K562 (cell line): ENCODE measurements around the gene CISD2. TPM values are rescaled to one million over a fixed set of nuclear protein-coding genes. Genes with fewer than 3 reads are reported as not detected.

ENCODE experiments used
- ATAC-seq: fragments of 200-7000 bp; cut with Tn5 transposase; 3 replicates; pipeline ENCODE4 v1.9.1; 2020; ENCODE audit warnings: moderate library complexity
- BruUV-seq: library from RNA; stranded (reverse); fragments of 400-500 nt; replicated peaks from 2 replicates; lab custom pipeline; 2021; lab: Mats Ljungman, UMichigan
- CTCF ChIA-PET: fragments of 300-600 bp; formaldehyde crosslinking; extraction: SDS; loops from one replicate; lab custom pipeline; 2021; ENCODE audit warnings: low intra/inter-chr PET ratio; lab: Yijun Ruan, JAX
- POLR2A ChIA-PET: fragments of 300-600, 350-650 bp; sonication (Branson Sonifier 250); formaldehyde crosslinking; extraction: SDS; loops from one replicate; lab custom pipeline; 2021; ENCODE audit warnings: antibody characterized with exemption, inconsistent platforms; lab: Yijun Ruan, JAX
- DNase-seq, 4 experiments: peaks; one replicate each; pipeline versions ENCODE4 v3.0.0 to v3.0.0-alpha.2; 2011 to 2018; ENCODE audit warnings: low spot score in 3 of 4, mixed read lengths in 3 of 4; ENCODE audit errors: extremely low read depth in 1 of 4
- FAIRE-seq: peaks from 2 replicates; lab custom pipeline; 2011; peaks lifted over from hg19 to GRCh38; lab: Jason Lieb, UNC
- H2AFZ ChIP-seq: 2 replicates; pipeline ENCODE4 v1.6.0; 2011; ENCODE audit warnings: low read depth, low read length, control low read depth, inconsistent platforms
- H3K27ac ChIP-seq: fragments of 200-600 bp; 3 replicates; pipeline ENCODE4 v1.8.0; 2011; ENCODE audit warnings: low read depth, mild to moderate bottlenecking, control low read depth, inconsistent platforms, low read length, moderate library complexity, mixed read lengths; ENCODE audit errors: extremely low read depth
- H3K27me3 ChIP-seq, 2 experiments: fragments of 300-600 bp in 1 of 2; 2 replicates in 1 of 2; 3 replicates in 1 of 2; pipeline versions ENCODE4 v1.6.0 to v1.8.0; 2011; ENCODE audit warnings: inconsistent platforms in 2 of 2, low read length in 2 of 2, mild to moderate bottlenecking in 1 of 2, mixed read lengths in 1 of 2, moderate library complexity in 1 of 2; ENCODE audit not compliant: control insufficient read depth in 2 of 2, insufficient read depth in 2 of 2
- H3K36me3 ChIP-seq: fragments of 300-600 bp; 3 replicates; pipeline ENCODE4 v1.8.0; 2011; ENCODE audit warnings: mild to moderate bottlenecking, low read length, inconsistent platforms; ENCODE audit not compliant: control insufficient read depth, insufficient read depth
- H3K4me1 ChIP-seq, 2 experiments: fragments of 200-600 bp in 1 of 2; replicated peaks in 1 of 2; 2 replicates in 1 of 2; 3 replicates in 1 of 2; pipeline versions ENCODE4 v1.5.1 to v1.8.0; 2011; ENCODE audit warnings: inconsistent platforms in 2 of 2, low read length in 2 of 2, mild to moderate bottlenecking in 1 of 2, mixed read lengths in 1 of 2, moderate library complexity in 1 of 2; ENCODE audit not compliant: control insufficient read depth in 2 of 2, insufficient read depth in 2 of 2
- H3K4me2 ChIP-seq: 2 replicates; pipeline ENCODE4 v1.6.1; 2011; ENCODE audit warnings: low read length, control low read depth, inconsistent platforms, mixed read lengths; ENCODE audit not compliant: insufficient read depth
- H3K4me3 ChIP-seq: fragments of 200-600 bp; sonication (generic), shearing (Covaris generic); 2 replicates; pipeline ENCODE4 v1.5.1; 2016; ENCODE audit warnings: control low read depth, inconsistent platforms
- H3K79me2 ChIP-seq: fragments of 200-600 bp; 3 replicates; pipeline ENCODE4 v1.8.0; 2011; ENCODE audit warnings: low read length, inconsistent platforms; ENCODE audit not compliant: control insufficient read depth, insufficient read depth
- H3K9ac ChIP-seq, 2 experiments: 2 replicates each; pipeline versions ENCODE4 v1.6.0 to v1.6.1; 2011; ENCODE audit warnings: low read depth in 2 of 2, low read length in 2 of 2, control low read depth in 1 of 2, inconsistent platforms in 1 of 2, mild to moderate bottlenecking in 1 of 2, mixed read lengths in 1 of 2; ENCODE audit not compliant: insufficient read depth in 1 of 2
- H3K9me1 ChIP-seq: one replicate; pipeline ENCODE4 v1.6.0; 2011; ENCODE audit warnings: inconsistent platforms, mild to moderate bottlenecking, low read length, moderate library complexity; ENCODE audit not compliant: control insufficient read depth, insufficient read depth
- H3K9me3 ChIP-seq: replicated peaks from 2 replicates; pipeline ENCODE4 v1.5.1; 2011; ENCODE audit warnings: low read depth, low read length, inconsistent platforms; ENCODE audit not compliant: control insufficient read depth, insufficient read depth
- H4K20me1 ChIP-seq: replicated peaks from 2 replicates; pipeline ENCODE4 v1.6.1; 2011; ENCODE audit warnings: low read length, inconsistent platforms, mixed read lengths; ENCODE audit not compliant: control insufficient read depth, insufficient read depth
- ARID1B ChIP-seq: fragments of 450-650 bp; IDR thresholded peaks from 2 replicates; pipeline ENCODE4 v1.6.1; 2016; ENCODE audit warnings: antibody characterized with exemption, mild to moderate bottlenecking, inconsistent platforms
- ARNT ChIP-seq, 2 experiments: fragments of 450-650 bp; IDR thresholded peaks; 2 replicates each; pipeline ENCODE4 v1.6.1; 2016; ENCODE audit warnings: mild to moderate bottlenecking in 1 of 2
- BDP1 ChIP-seq: IDR thresholded peaks from 3 replicates; pipeline ENCODE4 v1.6.1; 2011; ENCODE audit not compliant: insufficient read length, insufficient read depth
- FOXA3 ChIP-seq, 2 experiments: fragments of 450-650 bp in 1 of 2; sonication (generic) in 1 of 2; formaldehyde crosslinking; IDR thresholded peaks in 1 of 2; conservative IDR thresholded peaks in 1 of 2; 2 replicates each; pipeline versions ENCODE4 v1.4.0 to v1.8.0; 2020 to 2022; ENCODE audit warnings: mild to moderate bottlenecking in 2 of 2, missing genetic modification reagents in 1 of 2
- GABPB1 ChIP-seq: sonication (generic); formaldehyde crosslinking; IDR thresholded peaks from 2 replicates; pipeline ENCODE4 v1.8.0; 2022; ENCODE audit warnings: mild to moderate bottlenecking, missing genetic modification reagents
- L3MBTL2 ChIP-seq: fragments of 450-650 bp; IDR thresholded peaks from 2 replicates; pipeline ENCODE4 v1.6.1; 2016; ENCODE audit warnings: mild to moderate bottlenecking, moderate library complexity
- MCM7 ChIP-seq, 2 experiments: fragments of 450-650 bp; IDR thresholded peaks; 2 replicates each; pipeline ENCODE4 v1.6.1; 2016 to 2018
- NR4A1 ChIP-seq, 2 experiments: fragments of 250-450 bp in 1 of 2; fragments of 450-650 bp in 1 of 2; sonication (Bioruptor Pico) in 1 of 2; IDR thresholded peaks; 2 replicates each; pipeline versions ENCODE4 v1.4.0 to v1.6.1; 2016 to 2020; ENCODE audit warnings: mild to moderate bottlenecking in 2 of 2, missing compliant biosample characterization in 1 of 2, missing genetic modification characterization in 1 of 2, moderate library complexity in 1 of 2
- RB1 ChIP-seq: fragments of 450-650 bp; IDR thresholded peaks from 2 replicates; pipeline ENCODE4 v1.6.1; 2017; ENCODE audit warnings: low read depth, mild to moderate bottlenecking
- STAG1 ChIP-seq: sonication (generic); formaldehyde crosslinking; IDR thresholded peaks from 2 replicates; pipeline ENCODE4 v1.5.0; 2020; ENCODE audit warnings: missing genetic modification reagents, borderline replicate concordance
- TCFL5 ChIP-seq: fragments of 250-450 bp; sonication (Bioruptor Pico); conservative IDR thresholded peaks from 2 replicates; pipeline ENCODE4 v1.6.1; 2021; ENCODE audit warnings: mild to moderate bottlenecking, moderate library complexity, matching md5 sums
- WHSC1 ChIP-seq: IDR thresholded peaks from one replicate; pipeline ENCODE4 v1.6.1; 2012; ENCODE audit warnings: low read length, control low read depth, inconsistent platforms
- XRCC3 ChIP-seq: fragments of 450-650 bp; IDR thresholded peaks from 2 replicates; pipeline ENCODE4 v1.6.1; 2017; ENCODE audit warnings: mild to moderate bottlenecking, moderate library complexity
- ZNF124 ChIP-seq: sonication (generic); formaldehyde crosslinking; IDR thresholded peaks from 2 replicates; pipeline ENCODE4 v1.8.1; 2022; ENCODE audit warnings: missing genetic modification reagents
- ZNF316 ChIP-seq: fragments of 450-650 bp; IDR thresholded peaks from 2 replicates; pipeline ENCODE4 v1.6.1; 2016
- WGBS: fragments of 100-300 bp; shearing (Covaris generic); methylation state at CpG from one replicate; pipeline ENCODE4 v1.1.6; 2016; ENCODE audit warnings: low coverage, mixed read lengths; ENCODE audit not compliant: insufficient coverage; ENCODE audit errors: missing lambda C conversion rate; 5-methylcytosine and 5-hydroxymethylcytosine counted together
- in situ Hi-C: fragments of 300-500 bp; cut with MboI; formaldehyde crosslinking; loops from 4 replicates; pipeline ENCODE4 v1.15.0; 2018; ENCODE audit warnings: inconsistent platforms, mixed read lengths
- intact Hi-C: fragments of 100-400 bp; cut with micrococcal nuclease; formaldehyde crosslinking; loops from 2 replicates; pipeline ENCODE4 v1.14.2; 2022
- polyA plus RNA-seq, 8 experiments: library from polyadenylated mRNA; depleted of rRNA in 4 of 8; stranded (reverse) in 5 of 8; unstranded in 3 of 8; fragments of >200 nt; fragmentation: Nextera tagmentation in 2 of 8; fragmentation: Illumina TruSeq in 1 of 8; extraction: Ambion mirVana in 2 of 8; extraction: Trizol in 1 of 8; gene quantifications; 2 replicates each; pipeline versions ENCODE4 v1.2.1 to v1.2.3, GENCODE V29; 2011 to 2014; ENCODE audit warnings: inconsistent platforms in 1 of 8, missing spikeins in 1 of 8
- total RNA-seq, 7 experiments: library from RNA; depleted of rRNA in 6 of 7; stranded (reverse); fragments of >200 nt in 6 of 7; fragmentation: Illumina TruSeq in 2 of 7; extraction: Trizol in 2 of 7; gene quantifications; 2 replicates each; pipeline versions ENCODE4 v1.2.1 to v1.2.3, GENCODE V29; 2011 to 2021; ENCODE audit warnings: low replicate concordance in 1 of 7
- TF ChIP-seq, protein P1 (sequence below): fragments of 450-650 bp; IDR thresholded peaks from 2 replicates; pipeline ENCODE4 v1.6.1; 2017; ENCODE audit warnings: mild to moderate bottlenecking, moderate library complexity
- TF ChIP-seq, protein P2 (sequence below): fragments of 450-650 bp; conservative IDR thresholded peaks from 2 replicates; pipeline ENCODE4 v1.6.1; 2016; ENCODE audit warnings: missing genetic modification characterization, low read depth, mild to moderate bottlenecking, control low read depth, missing compliant biosample characterization

The CISD2 gene
- total and polyA plus RNA-seq, 9 of the 15 experiments (the other 6 are each of a cell fraction or from before 2014, with no cell fraction given), result 37.8 to 91.4 (median 59.8) TPM

- TF ChIP-seq, protein P1, sequence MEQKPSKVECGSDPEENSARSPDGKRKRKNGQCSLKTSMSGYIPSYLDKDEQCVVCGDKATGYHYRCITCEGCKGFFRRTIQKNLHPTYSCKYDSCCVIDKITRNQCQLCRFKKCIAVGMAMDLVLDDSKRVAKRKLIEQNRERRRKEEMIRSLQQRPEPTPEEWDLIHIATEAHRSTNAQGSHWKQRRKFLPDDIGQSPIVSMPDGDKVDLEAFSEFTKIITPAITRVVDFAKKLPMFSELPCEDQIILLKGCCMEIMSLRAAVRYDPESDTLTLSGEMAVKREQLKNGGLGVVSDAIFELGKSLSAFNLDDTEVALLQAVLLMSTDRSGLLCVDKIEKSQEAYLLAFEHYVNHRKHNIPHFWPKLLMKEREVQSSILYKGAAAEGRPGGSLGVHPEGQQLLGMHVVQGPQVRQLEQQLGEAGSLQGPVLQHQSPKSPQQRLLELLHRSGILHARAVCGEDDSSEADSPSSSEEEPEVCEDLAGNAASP, result no peak
- TF ChIP-seq NR4A1 (CRISPR knock-in tag; IDR thresholded peaks at IDR 0.05), result no peak
- TF ChIP-seq NR4A1 (tag; IDR thresholded peaks at IDR 0.05), result no peak
Measured at GRCh38 chr4:102826890-102827673, 41.7 kb upstream of the CISD2 start, which contains the start of gene UBE2D3 (continued).

- Histone ChIP-seq H3K4me1 (peaks cover 6 to 12% of the 10 kb centered on the region in 2 experiments), H3K4me2 (peak overlapping the region; percentile 95), H3K9me3 (no peaks in the 10 kb centered on the region), H3K9ac (peak overlapping the region; percentile 99), H3K79me2 (peaks cover 89% of the 10 kb centered on the region), H4K20me1 (peaks cover 25% of the 10 kb centered on the region), H3K27ac (peak overlapping the region; percentile 99), H2AFZ (peak overlapping the region; percentile 91), H3K36me3 (peaks cover 38% of the 10 kb centered on the region), H3K27me3 (no peaks in the 10 kb centered on the region), H3K4me3 (peak overlapping the region; percentile 97), H3K9me1 (no peaks in the 10 kb centered on the region)
- under 1% methylated on average over 37 of the region's 50 CpGs for WGBS
- DNase-seq (peak; percentile 78 to 99 (median 82)), FAIRE-seq (peak; percentile 96), ATAC-seq (peak; percentile 77)
- POLR2A ChIA-PET, result interaction anchor here (0.7 to 5.0 kb wide), 27 partner anchors 10 to 250 kb away, joined by 3 to 48 read pairs (median 4); partner anchors contain the start of genes CISD2 and MANBA
- in situ Hi-C loops (no loop called here), intact Hi-C loops (loop anchor here (1.0 to 5.0 kb wide), 8 partner anchors 41 to 326 kb away; partner anchors contain the start of genes BDH2, MANBA, NFKB1 and SLC9B2)
- CTCF ChIA-PET, result no interaction called here
- BruUV-seq, result no TSS peak
- peak; percentile 60 for TF ChIP-seq ARID1B
- no peak for TF ChIP-seq STAG1 (CRISPR knock-in tag)
- no peak; a peak in 1 of 4 replicates for TF ChIP-seq FOXA3 (CRISPR knock-in tag; conservative IDR thresholded peaks at IDR 0.05 in 1 of 2, IDR thresholded peaks at IDR 0.05 in 1 of 2)
- TF ChIP-seq L3MBTL2, result peak; percentile 93
- no peak for TF ChIP-seq WHSC1
- peak; percentile 62 for TF ChIP-seq RB1
- TF ChIP-seq ZNF316, result no peak
- TF ChIP-seq, protein P2, sequence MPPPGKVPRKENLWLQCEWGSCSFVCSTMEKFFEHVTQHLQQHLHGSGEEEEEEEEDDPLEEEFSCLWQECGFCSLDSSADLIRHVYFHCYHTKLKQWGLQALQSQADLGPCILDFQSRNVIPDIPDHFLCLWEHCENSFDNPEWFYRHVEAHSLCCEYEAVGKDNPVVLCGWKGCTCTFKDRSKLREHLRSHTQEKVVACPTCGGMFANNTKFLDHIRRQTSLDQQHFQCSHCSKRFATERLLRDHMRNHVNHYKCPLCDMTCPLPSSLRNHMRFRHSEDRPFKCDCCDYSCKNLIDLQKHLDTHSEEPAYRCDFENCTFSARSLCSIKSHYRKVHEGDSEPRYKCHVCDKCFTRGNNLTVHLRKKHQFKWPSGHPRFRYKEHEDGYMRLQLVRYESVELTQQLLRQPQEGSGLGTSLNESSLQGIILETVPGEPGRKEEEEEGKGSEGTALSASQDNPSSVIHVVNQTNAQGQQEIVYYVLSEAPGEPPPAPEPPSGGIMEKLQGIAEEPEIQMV, result peak; percentile 75
- no peak for TF ChIP-seq BDP1
- no peak for TF ChIP-seq XRCC3
- no peak for TF ChIP-seq MCM7 (IDR thresholded peaks at IDR 0.05)
- peak in 1 of 2 experiments; percentile 75; a peak in 2 of 4 replicates for TF ChIP-seq ARNT (IDR thresholded peaks at IDR 0.05)
- TF ChIP-seq TCFL5 (CRISPR knock-in tag), result no peak
- peak; percentile 88 for TF ChIP-seq GABPB1
- no peak for TF ChIP-seq ZNF124
Measured at GRCh38 chr4:102827674-102828496, 40.9 kb upstream of the CISD2 start.
